CD4-positive, alpha-beta T cell (primary cell): ENCODE data around the gene C3orf20. TPM values are rescaled to one million over a fixed set of nuclear protein-coding genes. Genes with fewer than 3 reads are reported as not detected.

Source experiments
- ATAC-seq: fragments of 200-7000 bp; cut with Tn5 transposase; one replicate; pipeline ENCODE4 v1.10.0; 2022; ENCODE audit warnings: mild to moderate bottlenecking; ENCODE audit not compliant: poor library complexity
- CTCF ChIA-PET: fragments of 350-600 bp; sonication (Branson Sonifier 250); formaldehyde crosslinking; loops from one replicate; lab custom pipeline; 2021; ENCODE audit warnings: antibody characterized with exemption, inconsistent platforms; lab: Charles Lee
- POLR2A ChIA-PET: fragments of 350-600 bp; sonication (Branson Sonifier 250); formaldehyde crosslinking; loops from one replicate; lab custom pipeline; 2021; ENCODE audit warnings: antibody characterized with exemption, inconsistent platforms; lab: Charles Lee
- DNase-seq, 14 experiments: peaks; one replicate each; pipeline ENCODE4 v3.0.0-alpha.2; 2013 to 2020; ENCODE audit warnings: mixed read lengths in 2 of 14
- H3K27ac ChIP-seq, 2 donors: one replicate each; pipeline versions ENCODE4 v1.5.1 to v1.7.0; 2013; ENCODE audit warnings: low read length in 2 of 2, low read depth in 1 of 2, mild to moderate bottlenecking in 1 of 2
- H3K27me3 ChIP-seq, 2 experiments: 1 replicate in 1 of 2; 2 replicates in 1 of 2; pipeline versions ENCODE4 v1.6.1 to v1.7.0; 2013; ENCODE audit warnings: low read length in 2 of 2, control low read depth in 1 of 2, mild to moderate bottlenecking in 1 of 2, moderate library complexity in 1 of 2; ENCODE audit not compliant: insufficient read depth in 2 of 2, control insufficient read depth in 1 of 2
- H3K36me3 ChIP-seq: one replicate; pipeline ENCODE4 v1.6.1; 2013; ENCODE audit warnings: low read length, control low read depth; ENCODE audit not compliant: insufficient read depth
- H3K4me1 ChIP-seq: one replicate; pipeline ENCODE4 v1.6.1; 2013; ENCODE audit warnings: low read length, control low read depth; ENCODE audit not compliant: insufficient read depth
- H3K4me3 ChIP-seq: one replicate; pipeline ENCODE4 v1.5.1; 2013; ENCODE audit warnings: mild to moderate bottlenecking, low read length, moderate library complexity
- H3K9me3 ChIP-seq, 2 experiments: 1 replicate in 1 of 2; 2 replicates in 1 of 2; pipeline versions ENCODE4 v1.6.1 to v1.7.0; 2013; ENCODE audit warnings: low read length in 2 of 2, mild to moderate bottlenecking in 2 of 2, control low read depth in 1 of 2, moderate library complexity in 1 of 2; ENCODE audit not compliant: control insufficient read depth in 1 of 2, insufficient read depth in 1 of 2
- H3K27ac Mint-ChIP-seq: one replicate; pipeline ENCODE4 v1.8.0; 2020; ENCODE audit warnings: mixed read lengths
- H3K27me3 Mint-ChIP-seq: one replicate; pipeline ENCODE4 v1.8.0; 2021; ENCODE audit warnings: mixed read lengths
- H3K36me3 Mint-ChIP-seq: one replicate; pipeline ENCODE4 v1.8.0; 2021; ENCODE audit warnings: low read depth, mixed read lengths
- H3K4me1 Mint-ChIP-seq: one replicate; pipeline ENCODE4 v1.8.0; 2021; ENCODE audit warnings: low read depth, mixed read lengths
- H3K4me3 Mint-ChIP-seq: one replicate; pipeline ENCODE4 v1.8.0; 2020; ENCODE audit warnings: mild to moderate bottlenecking, mixed read lengths
- H3K9me3 Mint-ChIP-seq: one replicate; pipeline ENCODE4 v1.8.0; 2020; ENCODE audit warnings: mixed read lengths
- CTCF ChIP-seq: fragments of 200-600 bp; IDR thresholded peaks from one replicate; pipeline ENCODE4 v1.8.0; 2022; ENCODE audit warnings: antibody characterized with exemption, mild to moderate bottlenecking
- intact Hi-C, 2 experiments: fragments of 100-400 bp; cut with DNase I in 1 of 2; cut with micrococcal nuclease in 1 of 2; formaldehyde crosslinking; loops; one replicate each; pipeline versions ENCODE4 v1.15.1 to v1.9.0; 2023 to 2025; cut with DNase I, micrococcal nuclease
- total RNA-seq, 174 experiments: library from RNA in 2 of 174; stranded (reverse) in 2 of 174; gene quantifications; one replicate each; pipeline ENCODE4 v1.2.3 and lab custom pipeline; 2021 to 2026

The C3orf20 gene
- total RNA-seq, 2 experiments from 2014 or later: 0.14 TPM; not detected in 1

- DNase-seq (no peak), ATAC-seq (no peak)
- H3K4me3 ChIP-seq: no peak overlapping the region
- no peaks in the 10 kb centered on the region for H3K36me3 ChIP-seq
- ChIA-PET CTCF (no interaction called here), POLR2A (no interaction called here)
- Mint-ChIP-seq H3K9me3 (no peaks in the 10 kb centered on the region), H3K4me3 (no peak overlapping the region), H3K27me3 (peaks cover 10% of the 10 kb centered on the region), H3K27ac (no peak overlapping the region), H3K4me1 (no peaks in the 10 kb centered on the region), H3K36me3 (no peaks in the 10 kb centered on the region)
- H3K27me3 ChIP-seq: no peaks in the 10 kb centered on the region
- peaks cover 3% of the 10 kb centered on the region for H3K4me1 ChIP-seq
- intact Hi-C loops: no loop called here
- no peaks in the 10 kb centered on the region for H3K9me3 ChIP-seq
- H3K27ac ChIP-seq: no peak overlapping the region
- no peak for TF ChIP-seq CTCF
Observed at GRCh38 chr3:14795996-14796395, 121.1 kb downstream of the C3orf20 start.

GRCh38 chr3:14796403-14797077 is 121.6 kb downstream of the C3orf20 start:
- ATAC-seq: no peak
- TF ChIP-seq CTCF: no peak
- no peaks in the 10 kb centered on the region for H3K36me3 ChIP-seq
- intact Hi-C loops: no loop called here
- ChIA-PET CTCF (no interaction called here), POLR2A (no interaction called here)
- Mint-ChIP-seq H3K27me3 (peaks cover 4% of the 10 kb centered on the region), H3K9me3 (no peaks in the 10 kb centered on the region), H3K36me3 (no peaks in the 10 kb centered on the region), H3K4me1 (no peaks in the 10 kb centered on the region), H3K4me3 (no peak overlapping the region), H3K27ac (no peak overlapping the region)
- no peak overlapping the region for H3K4me3 ChIP-seq
- H3K27me3 ChIP-seq: no peaks in the 10 kb centered on the region
- no peak overlapping the region for H3K27ac ChIP-seq
- H3K4me1 ChIP-seq: no peaks in the 10 kb centered on the region
- no peak for DNase-seq
- no peaks in the 10 kb centered on the region for H3K9me3 ChIP-seq

GRCh38 chr3:14797731-14798130 is 122.8 kb downstream of the C3orf20 start:
- ChIA-PET CTCF (no interaction called here), POLR2A (interaction anchor here (1.3 kb wide), 1 partner anchor 88 kb away, joined by 3 read pairs; no protein-coding TSS in a partner anchor)
- H3K27ac ChIP-seq: no peak overlapping the region
- intact Hi-C loops: no loop called here
- H3K4me3 ChIP-seq: no peak overlapping the region
- H3K27me3 Mint-ChIP-seq: peaks cover 3% of the 10 kb centered on the region
- no peaks in the 10 kb centered on the region for H3K36me3 Mint-ChIP-seq
- ATAC-seq: no peak
- no peak for TF ChIP-seq CTCF
- DNase-seq: no peak
- no peaks in the 10 kb centered on the region for H3K4me1 Mint-ChIP-seq
- no peak overlapping the region for H3K4me3 Mint-ChIP-seq
- no peaks in the 10 kb centered on the region for H3K4me1 ChIP-seq
- no peaks in the 10 kb centered on the region for H3K36me3 ChIP-seq
- no peak overlapping the region for H3K27ac Mint-ChIP-seq
- H3K27me3 ChIP-seq: no peaks in the 10 kb centered on the region
- no peaks in the 10 kb centered on the region for H3K9me3 Mint-ChIP-seq
- no peaks in the 10 kb centered on the region for H3K9me3 ChIP-seq
